ENCODE results near the gene STBD1. TPM values are rescaled to one million over a fixed set of nuclear protein-coding genes. Genes with fewer than 3 reads are reported as not detected.

The STBD1 gene
- total RNA-seq, 1 experiment from 2014 or later: 4.9 TPM

- DNase-seq (ENCODE audit: low read depth, low spot score) (no peak), ATAC-seq (no peak)
- intact Hi-C loops (cut with micrococcal nuclease; ENCODE audit: unreplicated experiment): no loop called here
- H3K9me3 ChIP-seq (ENCODE audit: control insufficient read depth, insufficient read depth, low read depth, low read length): no peaks in the 10 kb centered on the region
- H3K27ac ChIP-seq (ENCODE audit: low read length): no peak overlapping the region
- in situ Hi-C loops (cut with HindIII; ENCODE audit: low pct_unique_long_range_greater_than_20kb, low sequenced_read_pairs): no loop called here
- ChIA-PET CTCF (no interaction called here), POLR2A (no interaction called here)
- no peaks in the 10 kb centered on the region for H3K27me3 ChIP-seq (ENCODE audit: control insufficient read depth, insufficient read depth, low read length)
- no peak overlapping the region for H3K4me3 ChIP-seq (ENCODE audit: low read depth in 2 of 2, low read length in 2 of 2)
- no peaks in the 10 kb centered on the region for H3K4me1 ChIP-seq (ENCODE audit: control insufficient read depth, insufficient read depth, low read length)
- BruUV-seq (replicated peaks): no TSS peak
- no peaks in the 10 kb centered on the region; the same call in 1 of the 2 replicates for H3K36me3 ChIP-seq (ENCODE audit: control insufficient read depth, insufficient read depth, low read length)
- no peak for TF ChIP-seq TCF7L2 (IDR thresholded peaks at IDR 0.05; ENCODE audit: low read depth, low read length)
- no peak for TF ChIP-seq CTCF (IDR thresholded peaks at IDR 0.05)
- TF ChIP-seq POLR2AphosphoS5 (IDR thresholded peaks at IDR 0.05; ENCODE audit: low read depth, low read length): no peak
- TF ChIP-seq SIN3A (IDR thresholded peaks at IDR 0.05; ENCODE audit: borderline replicate concordance, insufficient read depth, low read depth, low read length): no peak
- no peak for TF ChIP-seq REST (IDR thresholded peaks at IDR 0.05; ENCODE audit: insufficient read depth in 1 of 2, low read depth in 2 of 2, low read length in 1 of 2)
Observed at GRCh38 chr4:76313547-76313946, 7.0 kb downstream of the STBD1 start.

- DNase-seq (ENCODE audit: low read depth, low spot score) (no peak), ATAC-seq (no peak)
- no peak overlapping the region for H3K4me3 ChIP-seq (ENCODE audit: low read depth in 2 of 2, low read length in 2 of 2)
- H3K4me1 ChIP-seq (ENCODE audit: control insufficient read depth, insufficient read depth, low read length): no peaks in the 10 kb centered on the region
- ChIA-PET POLR2A (no interaction called here), CTCF (no interaction called here)
- BruUV-seq (replicated peaks): no TSS peak
- in situ Hi-C loops (cut with HindIII; ENCODE audit: low pct_unique_long_range_greater_than_20kb, low sequenced_read_pairs) (no loop called here), intact Hi-C loops (cut with micrococcal nuclease; ENCODE audit: unreplicated experiment) (no loop called here)
- no peak overlapping the region for H3K27ac ChIP-seq (ENCODE audit: low read length)
- TF ChIP-seq POLR2AphosphoS5 (IDR thresholded peaks at IDR 0.05; ENCODE audit: low read depth, low read length) (no peak), CTCF (IDR thresholded peaks at IDR 0.05) (no peak), REST (IDR thresholded peaks at IDR 0.05; ENCODE audit: insufficient read depth in 1 of 2, low read depth in 2 of 2, low read length in 1 of 2) (no peak), SIN3A (IDR thresholded peaks at IDR 0.05; ENCODE audit: borderline replicate concordance, insufficient read depth, low read depth, low read length) (no peak), TCF7L2 (IDR thresholded peaks at IDR 0.05; ENCODE audit: low read depth, low read length) (no peak)
- H3K36me3 ChIP-seq (ENCODE audit: control insufficient read depth, insufficient read depth, low read length): no peaks in the 10 kb centered on the region
- H3K27me3 ChIP-seq (ENCODE audit: control insufficient read depth, insufficient read depth, low read length): no peaks in the 10 kb centered on the region
- H3K9me3 ChIP-seq (ENCODE audit: control insufficient read depth, insufficient read depth, low read depth, low read length): no peaks in the 10 kb centered on the region
Observed at GRCh38 chr4:76315267-76315918, 8.9 kb downstream of the STBD1 start.

Data from Panc1 (cell line).